GM21367 (cell line): ENCODE measurements around the gene TGFA.

Source experiments
- ATAC-seq: cut with Tn5 transposase; IDR thresholded peaks from one replicate; pipeline ENCODE4 v1.9.1; 2021; ENCODE audit not compliant: unreplicated experiment

TGFA gene

DNA sequence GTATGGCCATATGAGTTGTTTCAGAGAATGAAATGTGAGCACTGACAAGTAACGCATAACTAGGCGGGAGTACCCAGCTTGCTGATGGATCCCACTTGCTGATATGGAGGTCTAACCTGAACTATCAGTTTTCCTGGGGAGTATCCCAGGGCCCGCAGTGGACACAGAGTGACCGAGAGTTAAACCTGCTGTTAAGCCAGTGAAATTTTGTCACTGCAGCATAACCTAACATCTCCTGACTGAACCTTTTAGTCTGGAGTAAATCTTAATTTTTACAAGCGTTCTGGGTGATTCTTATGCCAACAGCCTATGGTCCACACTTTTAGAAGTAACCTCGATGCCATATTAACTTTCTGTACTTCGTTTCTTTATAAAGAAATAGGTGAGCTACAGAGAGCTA, 54.4 kb downstream of the TGFA start:
- no peak for ATAC-seq

DNA sequence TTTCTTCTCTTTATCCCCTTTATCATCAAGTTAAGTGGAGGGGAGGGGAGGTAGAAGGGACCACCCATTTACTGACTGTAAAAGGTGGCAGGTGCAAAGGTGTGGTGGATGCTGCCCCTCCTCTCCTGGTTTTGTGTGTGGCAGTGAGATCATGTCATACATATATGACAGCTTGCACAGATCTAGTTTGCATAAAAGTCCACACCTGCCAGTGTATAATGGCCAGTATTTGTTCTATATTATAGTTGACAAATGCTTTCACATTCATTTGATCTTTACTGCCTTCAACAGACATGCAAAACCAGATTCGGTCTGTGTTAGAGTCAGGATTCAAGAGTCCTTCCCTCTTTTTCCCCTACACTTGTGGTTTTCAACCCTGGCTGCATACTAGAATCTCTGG, 55.1 kb downstream of the TGFA start:
- ATAC-seq, result no peak

DNA sequence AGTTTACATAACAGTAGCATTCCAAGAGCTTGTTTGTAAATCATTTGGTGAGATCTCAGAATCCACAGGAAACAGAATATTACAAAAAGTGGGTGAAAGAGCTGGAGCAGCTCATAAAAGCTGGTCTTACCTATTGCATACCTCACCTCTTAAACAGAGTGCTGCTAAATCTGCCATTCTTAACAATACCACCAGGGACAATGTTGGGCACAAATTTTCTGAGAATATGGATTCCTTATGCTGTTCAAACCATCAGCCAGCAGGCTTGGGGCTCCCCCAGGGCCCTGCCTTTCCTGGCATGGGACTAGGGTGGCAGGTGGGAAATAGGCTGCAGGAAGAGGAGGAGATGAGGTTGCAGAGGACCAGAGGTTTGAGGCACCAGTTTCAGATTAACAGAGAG, 55.6 kb downstream of the TGFA start:
- ATAC-seq, result no peak

DNA sequence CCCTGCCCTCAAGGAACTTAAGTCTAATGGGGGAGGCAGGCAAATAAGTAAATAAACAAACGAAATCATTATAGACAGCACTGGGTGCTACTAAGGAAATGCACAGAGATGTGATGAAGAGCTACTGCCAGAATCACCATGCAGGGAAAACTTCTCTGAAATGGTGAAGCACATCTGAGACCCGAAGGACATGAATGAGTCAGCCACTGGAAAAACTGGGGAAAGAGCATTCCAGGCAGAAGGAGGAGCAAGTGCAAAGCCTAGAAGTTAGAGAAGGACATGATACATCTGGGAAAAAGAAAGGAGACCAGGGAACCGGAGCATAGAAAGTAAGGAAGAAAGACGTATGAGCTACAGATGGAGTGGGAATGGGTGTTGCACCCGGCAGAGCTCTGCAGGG, 56.8 kb downstream of the TGFA start:
- ATAC-seq, result no peak

DNA sequence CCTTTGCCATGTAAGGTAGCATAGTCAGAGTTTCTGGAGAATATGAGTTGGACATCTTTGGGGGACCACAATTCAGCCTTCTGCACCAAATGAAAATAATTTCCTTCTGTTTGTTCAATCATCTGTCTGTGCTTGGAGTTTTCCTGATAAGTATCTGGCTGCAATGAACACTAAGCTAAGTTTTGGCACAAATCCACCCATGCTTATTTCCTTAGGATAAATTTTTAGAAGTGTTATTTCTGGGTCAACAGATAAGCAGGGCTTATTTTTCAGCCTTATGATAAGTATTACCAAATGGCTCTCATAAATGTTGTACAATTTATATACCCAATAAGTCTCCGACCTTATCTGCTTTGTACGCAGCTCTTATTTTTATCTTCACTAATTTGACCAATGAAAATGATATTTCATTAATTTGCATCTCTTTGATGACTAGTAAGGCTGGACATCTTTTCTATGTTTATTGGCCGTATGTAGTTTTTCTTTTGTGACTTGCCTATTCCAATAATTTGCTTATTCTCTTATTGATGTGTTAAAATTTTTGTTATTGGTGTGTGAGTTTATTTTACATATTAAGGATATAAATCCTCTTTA, 59.2 kb downstream of the TGFA start:
- no peak for ATAC-seq

DNA sequence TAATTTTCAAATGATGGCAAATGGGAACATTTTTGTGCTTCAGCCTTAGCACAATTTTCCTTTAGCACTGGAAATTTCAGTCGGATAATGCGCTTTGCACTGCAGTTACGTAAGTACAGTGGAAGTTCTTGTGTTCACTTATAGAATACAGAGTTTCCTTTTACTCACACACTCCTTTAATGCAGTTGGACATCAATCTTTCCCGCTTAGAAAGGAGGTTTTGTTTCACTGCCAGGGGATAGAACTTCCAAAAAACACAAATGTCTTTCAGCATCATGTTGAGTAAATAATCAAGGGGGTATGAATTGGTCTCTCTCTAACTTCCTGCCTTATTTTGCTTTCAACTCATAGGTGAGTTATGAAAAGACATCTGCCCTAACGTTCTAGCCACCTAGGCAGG, 63.2 kb downstream of the TGFA start:
- no peak for ATAC-seq

DNA sequence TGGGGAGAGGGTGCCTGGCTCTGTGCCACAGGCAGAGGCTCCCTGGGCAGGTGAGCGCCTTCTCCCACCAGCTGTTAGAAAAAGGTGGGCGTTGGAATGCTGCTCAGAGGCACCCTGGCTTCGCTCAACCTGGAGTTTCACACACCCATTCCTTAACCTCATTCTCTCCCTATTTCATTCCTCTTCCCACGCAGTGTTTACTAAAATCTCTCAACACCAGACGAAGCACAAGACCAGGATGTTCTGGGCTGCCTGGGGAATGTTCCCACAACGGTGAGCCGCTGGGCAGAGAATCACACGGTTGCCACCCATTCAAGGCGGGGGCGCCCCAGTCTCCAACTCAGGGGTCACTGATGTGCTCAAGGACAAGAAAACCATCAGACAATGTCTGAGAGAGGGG, 64.5 kb downstream of the TGFA start:
- no peak for ATAC-seq

DNA sequence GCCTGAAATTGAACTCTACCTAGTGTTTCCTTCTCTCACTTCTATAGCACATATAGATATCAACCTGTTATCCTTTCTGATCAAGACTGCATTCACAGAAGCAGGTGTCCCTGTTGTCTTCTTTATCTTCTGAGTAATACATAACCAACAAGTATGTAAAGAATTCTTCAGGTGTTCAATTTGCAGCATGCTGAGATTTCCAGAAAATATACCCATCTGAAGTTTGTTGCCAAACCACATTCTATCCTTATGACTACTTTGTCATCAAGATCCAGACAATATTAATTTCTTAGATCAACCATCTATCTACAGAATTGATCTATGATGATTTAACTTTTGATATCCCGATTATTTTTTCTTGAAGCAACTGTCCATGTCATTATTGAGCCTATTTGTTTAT, 69.5 kb downstream of the TGFA start:
- ATAC-seq, result no peak

DNA sequence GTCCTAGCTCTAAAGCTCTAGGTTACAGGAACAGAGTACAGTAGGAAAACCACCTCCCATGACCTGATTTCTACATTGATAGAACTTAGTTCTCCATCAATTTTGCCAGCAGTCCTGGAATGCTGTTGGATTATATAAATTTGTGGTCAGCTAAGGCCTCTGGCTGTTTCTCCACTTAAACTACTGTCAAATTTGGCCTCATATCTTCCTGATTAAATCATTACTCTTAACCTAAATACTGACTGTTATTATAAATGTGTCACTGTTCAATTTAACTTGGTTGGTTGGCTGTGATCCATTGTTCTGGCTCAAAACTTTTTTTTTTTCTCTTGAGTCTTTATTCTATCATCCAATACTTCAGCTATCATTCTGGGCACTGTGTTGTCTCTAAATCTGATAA, 71.2 kb downstream of the TGFA start:
- no peak for ATAC-seq

DNA sequence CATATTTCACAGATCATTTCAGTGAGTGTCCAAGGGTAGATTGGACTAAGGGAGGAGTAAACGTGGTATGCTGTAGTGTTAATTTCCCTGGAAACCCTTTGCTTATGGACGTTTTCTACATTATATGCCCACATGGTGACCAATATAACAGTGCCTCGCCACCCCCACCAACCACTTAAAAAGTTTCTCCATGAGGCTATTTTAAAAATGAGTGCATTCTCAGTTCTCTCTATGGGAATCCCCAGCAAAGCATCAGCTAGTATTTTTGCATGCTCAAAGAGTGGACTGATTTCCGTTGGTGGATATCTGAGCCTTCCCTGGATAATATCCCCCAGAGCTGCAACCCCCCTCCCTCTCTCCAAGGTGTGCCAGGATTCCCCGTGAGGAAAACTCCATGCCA, 73.2 kb downstream of the TGFA start:
- ATAC-seq, result no peak

DNA sequence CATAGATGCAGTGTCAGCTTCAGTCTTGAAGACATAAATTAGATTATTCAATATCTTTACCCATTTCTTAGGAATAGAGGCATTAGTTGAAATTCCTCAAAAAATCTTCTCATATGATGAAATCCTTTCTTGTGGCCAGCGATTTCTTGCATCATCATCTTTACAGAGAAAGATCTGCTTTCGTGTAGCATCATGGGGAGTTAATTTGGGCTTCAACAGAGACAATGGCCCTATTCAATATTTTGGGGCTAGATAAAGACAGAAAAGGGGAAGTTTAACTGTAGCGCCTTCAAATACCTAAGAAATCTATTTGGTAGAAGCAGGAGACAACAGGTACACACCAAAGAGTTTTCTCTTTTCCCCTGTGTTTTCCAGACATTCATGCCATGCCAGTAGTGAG, 73.8 kb downstream of the TGFA start:
- ATAC-seq, result no peak

DNA sequence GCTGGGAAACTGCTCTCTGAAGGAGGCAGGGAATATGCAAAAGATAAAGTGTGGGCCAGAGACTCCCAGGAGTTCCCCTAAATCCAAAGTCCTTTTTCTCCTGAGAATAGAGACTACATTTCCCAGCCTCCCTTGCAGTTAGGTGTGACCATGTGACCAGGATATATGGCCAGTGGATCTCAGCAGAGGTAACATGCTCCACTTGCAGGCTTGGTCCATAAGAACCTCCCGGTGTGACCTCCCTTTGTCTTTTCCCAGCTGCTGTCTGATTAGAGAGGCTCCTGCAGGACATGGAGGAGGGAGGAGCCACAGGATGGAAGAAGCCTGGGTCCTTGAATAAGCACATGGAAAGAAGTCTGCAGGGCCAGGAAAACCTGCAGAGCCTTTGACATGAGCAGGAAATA, 76.2 kb downstream of the TGFA start:
- ATAC-seq, result no peak

DNA sequence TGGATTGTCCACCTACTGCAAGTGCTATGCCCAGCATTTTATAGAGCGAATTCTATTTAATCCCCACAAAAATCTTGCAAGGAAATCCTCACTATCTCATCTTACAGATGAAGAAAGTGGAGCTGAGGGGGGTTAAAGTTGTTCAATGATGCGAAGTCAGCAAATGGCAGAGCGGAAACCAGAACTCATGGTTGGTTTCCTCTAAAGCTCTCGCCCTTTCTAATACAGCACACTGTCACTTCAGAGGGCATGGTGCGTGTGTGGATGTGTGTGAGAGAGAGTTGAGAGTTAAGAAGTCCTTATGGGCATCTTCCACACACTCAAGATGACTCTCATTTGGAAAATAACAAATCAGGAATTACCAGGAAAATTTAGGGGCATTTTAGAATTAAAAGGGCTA, 78.4 kb downstream of the TGFA start:
- no peak for ATAC-seq

DNA sequence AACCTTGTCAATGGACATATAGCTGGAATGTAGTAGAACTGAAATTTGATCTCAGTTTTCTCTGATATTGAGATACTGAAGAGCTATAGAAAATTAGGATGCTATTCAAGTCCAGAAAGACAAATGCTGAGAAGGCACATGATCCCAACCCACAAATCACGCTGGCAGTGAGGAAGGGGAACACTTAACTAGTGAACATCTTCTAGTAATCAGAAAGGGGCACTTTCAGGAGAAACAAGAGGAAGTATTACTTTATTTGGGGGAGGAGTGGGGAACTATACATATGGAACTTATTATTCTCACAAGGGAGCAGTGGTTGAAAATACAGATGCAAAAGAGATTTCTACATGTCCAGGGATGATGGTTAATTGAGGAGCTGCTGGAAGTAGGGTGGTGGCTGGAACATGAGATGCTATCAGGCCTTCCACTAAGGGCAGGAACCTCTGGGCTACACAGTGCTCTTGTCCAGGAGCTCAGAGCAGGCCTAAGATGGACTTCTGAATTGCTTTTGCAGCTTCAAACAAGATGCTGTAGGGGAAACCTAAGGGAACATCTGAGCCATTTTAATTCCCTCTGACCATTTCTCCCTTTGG, 79.3 kb downstream of the TGFA start:
- no peak for ATAC-seq

DNA sequence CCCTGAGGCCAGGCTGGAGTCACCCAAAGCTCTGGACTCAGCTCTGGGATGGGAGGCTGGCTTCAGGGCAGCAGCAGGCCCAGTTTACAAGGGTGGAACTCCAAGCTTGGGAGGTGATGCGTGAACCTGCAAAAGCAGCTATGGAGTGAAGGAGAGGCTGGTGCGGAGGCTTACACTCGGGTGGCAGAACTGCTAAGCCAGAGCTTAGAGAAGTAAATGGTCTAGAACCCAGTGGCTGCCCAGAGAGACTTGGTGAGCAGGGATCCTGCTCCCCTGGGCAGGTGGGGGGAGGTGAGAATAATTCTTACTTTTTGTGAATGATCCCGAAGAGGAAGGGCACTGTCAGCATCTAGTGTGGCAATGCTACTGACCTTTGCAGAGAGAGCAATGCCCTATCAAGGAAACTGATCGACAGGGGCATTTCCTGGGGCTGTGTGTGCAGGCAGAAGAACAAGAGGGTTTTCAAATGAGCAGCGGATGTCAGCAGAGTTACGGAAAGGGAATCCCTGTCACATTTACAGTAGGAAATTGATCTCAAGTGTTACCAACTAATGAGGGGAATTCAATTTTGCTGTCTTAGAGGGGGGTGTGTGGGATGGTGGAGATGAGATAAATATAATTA, 80.4 kb downstream of the TGFA start:
- ATAC-seq, result no peak

DNA sequence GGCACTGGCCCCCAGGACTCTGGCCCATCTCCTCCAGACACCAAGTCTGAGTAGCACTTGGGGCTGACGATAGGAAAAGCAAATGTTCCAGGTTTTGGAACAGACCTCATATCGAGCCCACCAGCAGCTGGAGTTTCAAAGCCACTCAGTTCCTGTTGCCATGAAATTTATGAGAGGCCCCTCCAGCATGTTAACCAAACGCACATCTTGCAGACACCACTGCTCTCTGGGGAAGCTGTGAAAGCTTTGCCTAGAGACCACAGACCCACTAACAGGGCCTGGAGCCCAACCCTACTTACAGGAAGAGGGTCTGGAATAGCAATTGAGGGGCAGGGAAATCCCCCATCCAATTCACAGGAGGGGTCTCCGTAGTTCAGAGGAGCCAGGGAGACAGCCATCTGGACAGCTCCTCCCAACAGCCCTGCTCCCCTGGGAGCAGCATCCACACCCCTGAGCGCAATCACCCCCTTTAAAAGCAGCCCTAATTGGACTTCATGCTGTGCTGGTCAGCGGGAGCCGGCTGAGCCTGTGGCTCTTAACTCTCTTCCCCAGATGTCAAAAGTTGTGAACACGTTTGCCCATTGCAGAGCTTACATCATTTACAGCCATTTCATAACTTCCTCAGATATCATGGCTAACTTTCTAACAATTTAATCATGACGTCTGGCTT, 81.3 kb downstream of the TGFA start:
- ATAC-seq, result no peak

DNA sequence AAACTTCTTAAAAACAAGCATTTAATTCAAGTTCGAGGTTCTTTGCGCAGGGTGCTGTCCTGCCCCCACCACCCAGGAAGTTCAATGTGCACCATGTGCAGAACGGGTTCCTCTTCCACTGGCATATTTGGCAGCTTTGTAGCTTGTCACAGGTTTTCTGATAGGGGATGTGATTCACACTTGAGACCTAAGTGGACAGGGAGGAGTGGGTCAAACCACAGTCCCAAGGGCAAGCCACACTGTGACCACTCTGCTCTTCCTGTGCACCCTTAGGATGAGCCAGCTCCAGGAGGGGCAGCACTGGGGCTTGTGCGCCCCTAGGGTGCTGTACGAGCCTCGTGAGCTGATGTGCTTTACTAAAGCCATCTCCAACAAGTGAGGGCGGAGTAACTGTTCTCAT, 82.5 kb downstream of the TGFA start:
- no peak for ATAC-seq

DNA sequence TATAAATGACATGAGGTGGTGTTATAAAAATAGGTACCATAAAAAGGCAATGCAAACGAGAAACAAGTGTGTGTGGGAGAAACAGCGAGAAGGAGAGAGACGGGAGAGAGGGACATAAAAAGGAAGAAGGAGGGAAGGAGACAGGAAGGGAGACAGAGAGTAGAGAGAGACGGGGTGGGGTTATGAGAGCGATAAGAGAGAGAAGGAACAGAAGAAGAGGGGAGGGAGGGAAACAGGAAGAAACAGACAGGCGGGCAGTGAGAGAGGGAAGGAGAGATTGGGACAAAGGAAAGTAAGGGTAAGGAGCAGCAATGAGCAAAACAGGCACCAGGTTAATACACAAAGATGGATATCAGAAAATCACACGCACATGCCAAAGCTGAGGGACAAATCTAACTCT, 83.7 kb downstream of the TGFA start:
- no peak for ATAC-seq

DNA sequence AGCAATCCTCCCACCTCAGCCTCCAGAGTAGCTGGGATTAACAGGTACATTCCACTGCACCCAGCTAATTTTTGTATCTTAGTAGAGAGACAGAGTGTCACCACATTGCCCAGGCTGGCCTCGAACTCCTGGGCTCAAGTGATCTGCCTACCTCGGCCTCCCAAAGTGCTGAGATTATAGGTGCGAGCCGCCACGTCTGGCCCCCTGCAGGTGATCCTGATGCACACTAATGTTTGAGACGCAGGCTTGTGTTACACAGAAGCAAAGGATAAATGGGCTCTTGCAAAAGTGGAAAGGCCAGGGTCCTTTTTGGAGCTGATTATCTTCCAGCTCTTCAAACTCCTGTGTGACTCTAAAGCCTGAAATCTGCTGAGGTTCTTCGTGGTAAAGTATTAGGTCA, 84.2 kb downstream of the TGFA start:
- ATAC-seq, result no peak

DNA sequence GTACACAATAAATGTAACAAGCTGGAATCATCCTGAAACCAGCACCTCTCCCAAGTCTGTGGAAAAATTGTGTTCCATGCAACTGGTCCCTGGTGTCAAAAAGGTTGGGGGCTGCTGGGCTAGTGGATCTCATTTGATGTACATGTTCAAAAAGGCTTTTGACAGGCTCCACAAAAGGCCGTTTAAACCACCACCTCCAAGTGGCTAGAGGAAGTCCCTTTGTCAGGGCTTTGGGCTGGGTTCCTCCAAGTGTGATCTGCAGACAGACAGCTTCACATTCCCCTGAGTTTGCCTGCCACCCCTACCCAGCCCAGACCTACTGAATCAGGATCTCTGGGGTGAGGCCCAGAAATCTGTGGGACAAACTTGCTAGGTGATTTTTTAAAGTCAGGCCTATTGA, 84.7 kb downstream of the TGFA start:
- no peak for ATAC-seq

DNA sequence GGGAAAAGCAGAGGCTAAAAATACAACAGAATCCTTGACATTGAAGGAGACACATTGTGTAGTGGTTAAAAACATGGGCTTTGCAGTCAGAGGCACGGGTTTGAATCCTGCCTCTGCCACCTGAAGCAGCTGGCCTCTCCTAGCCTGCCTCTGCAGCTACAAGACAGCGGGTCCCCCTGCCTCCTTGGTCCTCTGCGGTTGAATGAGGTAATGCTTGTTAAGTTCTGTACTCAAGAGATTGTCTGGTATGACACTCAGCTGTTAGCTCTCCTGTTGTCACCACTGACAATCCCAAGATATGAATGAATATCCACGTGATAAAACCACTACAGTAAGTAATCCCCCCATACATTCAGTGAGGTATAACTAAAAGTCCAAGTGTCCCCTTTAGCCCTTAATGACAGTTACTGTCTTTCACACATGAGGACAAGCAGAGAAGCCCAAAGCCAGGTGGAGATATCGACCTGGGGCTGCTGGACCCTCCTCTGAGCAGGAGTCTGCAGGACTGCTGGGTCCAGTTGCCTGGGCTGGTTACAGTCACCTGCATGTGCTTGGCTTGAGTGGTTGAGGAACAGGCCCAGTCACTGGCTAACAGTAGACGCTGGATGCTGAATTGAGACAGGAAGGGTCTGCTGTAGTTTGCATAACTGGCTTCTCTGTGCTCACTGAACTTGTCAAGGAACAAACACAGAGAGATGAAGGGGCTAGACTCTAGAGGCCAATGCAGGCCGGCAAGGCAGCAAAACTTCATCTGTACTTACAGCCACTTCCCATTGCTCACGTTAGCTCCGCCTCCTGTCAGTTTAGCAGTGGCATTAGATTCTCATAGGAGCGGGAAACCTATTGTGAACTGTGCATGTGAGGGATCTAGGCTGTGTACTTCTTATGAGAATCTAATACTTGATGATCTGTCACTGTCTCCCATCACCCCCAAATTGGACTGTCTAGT, 85.5 kb downstream of the TGFA start:
- no peak for ATAC-seq
